Measurements from ENCODE around the gene CFAP221.

CFAP221 gene

GRCh38 chr2:119700866-119701265, 156.6 kb downstream of the CFAP221 start:
- DNase-seq (ENCODE audit: low spot score): no peak

GRCh38 chr2:119701352-119701751, 157.1 kb downstream of the CFAP221 start:
- DNase-seq (ENCODE audit: low spot score): no peak

GRCh38 chr2:119702203-119702917, 158.1 kb downstream of the CFAP221 start:
- DNase-seq (ENCODE audit: low spot score): no peak

- peak; percentile 86 for DNase-seq (ENCODE audit: low spot score)
Observed at GRCh38 chr2:119702918-119703401, 158.7 kb downstream of the CFAP221 start.

GRCh38 chr2:119703526-119703925, 159.3 kb downstream of the CFAP221 start:
- no peak for DNase-seq (ENCODE audit: low spot score)

- no peak for DNase-seq (ENCODE audit: low spot score)
Observed at GRCh38 chr2:119704670-119705120, 160.4 kb downstream of the CFAP221 start.

GRCh38 chr2:119706221-119706620, 162.0 kb downstream of the CFAP221 start:
- no peak for DNase-seq (ENCODE audit: low spot score)
